ENCODE data around the gene DPM2.

Gene DPM2

GRCh38 chr9:127916720-127917581, 20.7 kb downstream of the DPM2 start, which contains the start of gene ST6GALNAC4:
Gene ST6GALNAC4 (minus strand): TSS chr9:127917041. CDS start chr9:127916419, 622 bp downstream.
- peak; percentile 97 for DNase-seq

- DNase-seq = no peak
Measured at GRCh38 chr9:127915801-127916719, 21.6 kb downstream of the DPM2 start.

- DNase-seq = no peak
Measured at GRCh38 chr9:127915325-127915752, 22.3 kb downstream of the DPM2 start.

GRCh38 chr9:127913682-127914081, 24.0 kb downstream of the DPM2 start:
- DNase-seq = no peak

GRCh38 chr9:127912882-127913281, 24.8 kb downstream of the DPM2 start:
- DNase-seq = no peak

- DNase-seq = no peak
Measured at GRCh38 chr9:127912296-127912695, 25.4 kb downstream of the DPM2 start.

- no peak for DNase-seq
Measured at GRCh38 chr9:127910613-127911205, 26.9 kb downstream of the DPM2 start.

GRCh38 chr9:127909839-127910273, 27.8 kb downstream of the DPM2 start:
- DNase-seq = no peak

- no peak for DNase-seq
Measured at GRCh38 chr9:127908660-127908926, 29.1 kb downstream of the DPM2 start.

GRCh38 chr9:127907867-127908659, 29.6 kb downstream of the DPM2 start:
- no peak for DNase-seq

- peak; percentile 88 for DNase-seq
Measured at GRCh38 chr9:127905788-127906191, 31.9 kb downstream of the DPM2 start.

GRCh38 chr9:127905004-127905728, 32.5 kb downstream of the DPM2 start:
- peak; percentile 82 for DNase-seq

GRCh38 chr9:127904561-127905003, 33.1 kb downstream of the DPM2 start:
- no peak for DNase-seq

GRCh38 chr9:127903557-127904475, 33.8 kb downstream of the DPM2 start:
- DNase-seq = peak; percentile 88

GRCh38 chr9:127899128-127899943, 38.3 kb downstream of the DPM2 start, which contains the start of gene ST6GALNAC6:
Gene ST6GALNAC6 (minus strand): TSS chr9:127899603. CDS start chr9:127897981, 1,622 bp downstream.
- DNase-seq = peak; percentile 90

- DNase-seq = no peak
Measured at GRCh38 chr9:127898433-127899127, 39.1 kb downstream of the DPM2 start.

- DNase-seq = no peak
Measured at GRCh38 chr9:127897193-127897692, 40.4 kb downstream of the DPM2 start.

GRCh38 chr9:127896395-127897192, 41.1 kb downstream of the DPM2 start:
- DNase-seq = no peak

Data from activated effector memory CD4-positive, alpha-beta T cell treated with anti-CD3 and anti-CD28 coated beads, Interleukin-2, amount 50 U/mL, for 16 hours (primary cell).